ENCODE measurements around the gene C6orf47.
"Not testable (repeated sequence)": the region's sequence is repeated elsewhere in the genome, so short reads cannot be mapped to it uniquely, and the experiment has no call there.

C6orf47 gene

DNA sequence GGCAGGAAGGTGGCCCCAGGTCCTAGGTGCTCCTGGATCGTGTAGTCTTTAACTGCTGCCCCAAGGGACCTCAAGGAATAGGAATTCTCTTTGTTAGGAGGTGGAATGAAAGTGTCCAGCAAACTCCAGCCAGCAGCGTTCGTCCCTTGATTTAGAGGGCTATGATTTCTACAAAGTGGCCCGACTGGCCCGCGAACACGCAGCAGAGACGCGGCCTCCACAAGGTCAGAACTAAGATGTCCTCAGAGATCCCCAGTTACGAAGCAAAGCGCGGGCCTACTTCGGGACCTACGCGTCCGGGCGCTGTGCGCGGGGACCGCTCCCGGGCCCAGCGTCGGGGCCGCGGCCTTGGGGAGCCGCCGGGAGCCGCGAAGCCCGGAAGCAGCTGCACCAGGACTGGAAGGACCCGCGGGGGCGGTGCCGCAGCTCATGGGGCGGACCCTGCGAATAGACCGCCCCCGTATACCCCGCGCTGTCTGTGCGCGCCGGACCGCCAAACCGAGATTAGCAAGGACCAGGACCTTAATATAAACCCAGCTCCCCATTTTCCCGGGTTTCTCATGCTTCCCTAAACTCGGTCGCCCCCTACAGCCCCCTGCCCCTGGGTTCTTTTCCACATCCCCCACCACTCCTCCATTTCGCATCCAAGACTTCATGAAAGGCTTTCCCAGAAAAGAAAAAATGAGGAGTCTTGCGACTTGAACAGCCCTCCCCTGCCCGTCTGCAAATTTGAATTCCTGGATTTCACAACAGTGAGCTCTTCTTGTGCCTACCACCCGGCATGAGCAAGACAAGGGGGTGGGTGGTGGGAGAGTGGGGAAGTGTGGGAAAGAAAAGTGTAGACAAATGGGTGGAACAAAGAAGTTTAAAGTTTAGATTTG lies at the start of gene C6orf47:
C6orf47 (minus strand) TSS at position 398 of the 881 bp plus-strand sequence. CDS start 831 bp downstream, outside the sequence.
- peak; percentile 53 for DNase-seq

- not testable (repeated sequence) for DNase-seq
These were observed 48.6 kb upstream of the C6orf47 start for GRCh38 chr6:31709157-31709556.

DNA sequence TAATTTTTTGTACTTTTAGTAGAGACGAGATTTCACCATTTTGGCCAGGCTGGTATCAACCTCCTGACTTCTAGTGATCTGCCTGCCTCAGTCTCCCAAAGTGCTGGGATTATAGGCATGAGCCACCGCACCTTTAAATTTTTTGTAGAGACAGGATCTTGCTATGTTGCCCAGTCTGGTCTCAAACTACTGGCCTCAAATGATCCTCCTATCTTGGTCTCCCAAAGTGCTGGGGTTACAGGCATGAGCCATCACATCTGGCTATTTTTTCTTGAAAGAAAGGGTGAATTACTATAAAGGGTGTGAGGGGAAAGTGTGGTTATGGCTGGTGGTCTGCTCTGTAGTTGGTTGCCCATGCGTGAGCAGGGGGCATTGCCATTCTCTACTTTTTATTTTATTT lies 47.6 kb upstream of the C6orf47 start:
- no peak for DNase-seq

GRCh38 chr6:31707701-31708100 lies 47.1 kb upstream of the C6orf47 start:
- no peak for DNase-seq

DNA sequence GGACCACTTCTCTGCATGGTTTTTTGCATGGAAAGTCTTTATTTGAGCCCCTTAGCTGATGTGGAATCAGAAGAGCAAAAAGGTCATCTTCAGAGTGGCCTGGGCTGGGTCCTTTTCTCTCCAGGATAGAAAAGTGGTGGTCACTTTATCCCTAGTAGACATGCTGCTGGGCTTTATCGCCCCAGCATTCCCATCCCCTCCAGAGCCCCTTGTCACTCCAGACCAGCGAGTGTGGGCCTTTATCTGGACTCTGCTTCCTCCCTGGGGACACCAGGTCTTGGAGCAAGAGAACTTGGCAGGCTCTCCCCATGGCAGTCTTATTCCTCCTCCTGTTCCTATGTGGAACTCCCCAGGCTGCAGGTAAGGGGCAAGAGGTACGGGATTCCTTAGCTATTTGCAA lies 46.0 kb upstream of the C6orf47 start, which contains the start of gene LY6G6F:
LY6G6F (plus strand) TSS at position 268 of the 400 bp plus-strand sequence; CDS start at position 309, 41 bp downstream.
- no peak for DNase-seq

GRCh38 chr6:31705931-31706330 lies 45.4 kb upstream of the C6orf47 start:
- DNase-seq, result no peak

GRCh38 chr6:31702819-31703716 lies 42.5 kb upstream of the C6orf47 start, which contains the start of gene ABHD16A:
Gene ABHD16A, minus strand, starts transcription at chr6:31703324. Its CDS starts 43 bp downstream, at chr6:31703281.
- peak; percentile 82 for DNase-seq

- no peak for DNase-seq
These were observed 41.8 kb upstream of the C6orf47 start for GRCh38 chr6:31702405-31702818.

DNA sequence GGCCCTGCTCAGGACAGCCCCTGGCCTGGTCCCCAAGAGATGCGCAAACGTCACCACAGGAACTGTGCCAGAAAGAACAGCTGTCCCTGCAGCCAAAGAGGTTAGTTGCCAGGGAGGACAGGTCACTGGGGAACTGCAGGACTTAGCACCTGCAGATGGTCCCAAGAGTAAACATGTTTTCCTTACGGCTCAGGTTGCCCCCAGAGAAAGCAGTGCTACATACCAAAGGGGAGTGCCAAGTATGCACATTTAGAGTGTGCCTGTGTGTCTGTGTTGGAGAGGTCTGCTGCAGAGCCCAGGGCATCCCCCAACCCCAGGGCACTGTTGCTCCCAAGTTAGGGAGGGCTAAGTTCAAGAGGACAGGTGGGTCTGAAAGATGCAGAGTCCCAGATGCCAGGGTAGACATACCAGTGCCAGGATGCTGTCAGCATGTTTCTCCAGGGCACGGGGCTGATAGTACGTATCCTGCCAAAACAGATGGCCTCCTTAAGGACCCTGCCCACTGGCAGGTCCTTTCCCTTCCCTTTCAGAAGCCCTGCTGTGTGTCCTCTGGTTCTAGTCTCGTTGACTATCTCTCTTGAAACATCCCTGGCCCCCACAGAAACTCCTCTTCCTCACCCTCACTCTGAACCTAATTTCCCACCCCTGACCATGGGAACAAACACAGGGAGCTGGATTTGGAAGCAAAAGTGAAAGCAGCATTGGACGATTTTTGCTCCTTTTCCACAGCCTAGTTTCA lies 41.3 kb upstream of the C6orf47 start:
- no peak for DNase-seq

DNA sequence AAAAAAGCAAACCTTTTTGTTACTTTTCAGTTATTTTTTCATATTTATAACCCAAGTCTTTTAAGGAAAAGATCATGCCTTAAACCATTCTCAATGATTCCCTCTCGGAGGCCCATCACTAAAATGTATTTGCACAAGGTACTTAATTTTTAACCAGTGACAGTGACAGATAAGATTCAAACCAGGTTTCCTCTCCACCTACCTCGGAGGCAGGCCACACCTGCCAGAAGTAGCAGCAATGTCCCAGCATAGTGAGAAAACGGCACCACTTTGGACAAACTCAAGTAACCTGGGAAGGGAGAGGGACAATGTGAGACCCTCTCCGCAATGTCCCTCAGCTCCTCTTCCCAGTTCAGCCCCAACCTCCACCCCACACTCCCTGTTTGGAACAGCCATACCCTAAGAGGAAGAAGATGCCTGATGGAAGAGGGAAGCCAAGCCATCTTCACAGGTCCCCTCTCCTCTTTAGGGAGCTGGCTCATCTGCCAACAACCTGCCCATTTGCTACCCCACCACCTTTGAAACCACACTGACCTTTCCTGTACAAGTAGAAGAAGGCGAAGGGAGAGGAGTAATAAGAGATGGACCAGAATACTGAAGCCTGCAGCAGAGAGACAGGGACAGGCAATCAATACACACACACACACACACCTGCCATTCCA lies 40.3 kb upstream of the C6orf47 start:
- no peak for DNase-seq

DNA sequence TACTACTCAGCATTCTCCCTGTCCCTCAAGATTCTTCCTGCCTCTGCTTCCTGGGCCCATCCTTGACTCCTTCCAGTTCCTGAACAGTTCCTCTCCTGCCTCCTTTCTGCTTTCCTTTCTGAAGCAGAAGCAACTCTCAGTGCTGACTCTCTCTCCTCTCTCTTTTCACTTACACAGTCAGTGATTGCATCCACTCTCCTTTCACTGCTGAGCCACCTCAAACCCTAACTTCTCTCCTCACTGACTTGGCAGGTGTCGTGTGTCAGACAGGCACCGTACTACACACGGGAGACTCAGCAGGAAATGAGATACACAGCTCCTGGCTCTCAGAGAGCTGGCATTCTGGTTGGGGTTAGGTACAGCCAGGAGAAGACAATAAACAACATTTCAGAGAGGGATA lies 37.0 kb upstream of the C6orf47 start:
- no peak for DNase-seq

DNA sequence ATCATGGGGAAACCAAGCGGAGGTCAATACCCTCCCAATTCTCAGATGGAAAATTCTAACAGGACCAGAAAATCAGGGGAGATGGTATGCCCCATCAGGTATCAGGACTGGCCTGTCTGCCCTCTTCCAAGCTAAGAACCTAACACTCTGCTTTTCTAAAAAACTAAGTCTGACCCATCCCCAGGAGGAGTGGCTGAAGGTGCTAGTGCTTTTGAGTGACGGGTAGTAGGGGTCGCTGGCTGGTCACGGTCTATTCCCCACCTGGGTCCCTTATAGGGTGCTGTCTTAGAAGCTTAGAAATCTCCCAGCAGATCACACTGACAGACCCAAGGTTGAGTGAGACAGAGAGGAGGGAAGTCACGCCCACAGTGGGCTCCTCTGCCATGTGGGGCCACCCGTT lies 33.0 kb upstream of the C6orf47 start:
- DNase-seq, result no peak

- DNase-seq, result no peak
These were observed 32.3 kb upstream of the C6orf47 start for GRCh38 chr6:31692886-31693285.

DNA sequence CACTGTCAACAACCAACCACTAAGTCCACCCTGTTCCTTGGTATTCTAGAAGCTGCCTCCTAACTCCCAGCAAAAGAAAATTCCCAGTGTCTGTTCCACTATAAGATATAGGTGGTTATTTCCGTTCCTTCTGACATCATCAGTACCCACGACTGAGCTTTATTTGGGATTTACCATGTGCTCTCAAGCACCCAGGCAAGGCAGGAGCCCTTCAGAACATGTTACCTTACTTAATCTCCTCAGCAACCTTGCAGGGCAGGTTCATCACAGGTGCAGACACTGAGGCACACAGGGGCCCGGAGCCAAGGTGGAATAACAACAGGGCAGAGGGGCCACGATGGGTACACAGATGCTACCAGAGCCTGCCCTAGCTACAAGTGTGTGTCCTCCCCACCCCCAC lies 31.8 kb upstream of the C6orf47 start:
- no peak for DNase-seq

GRCh38 chr6:31691564-31692108 lies 31.1 kb upstream of the C6orf47 start:
- no peak for DNase-seq

DNA sequence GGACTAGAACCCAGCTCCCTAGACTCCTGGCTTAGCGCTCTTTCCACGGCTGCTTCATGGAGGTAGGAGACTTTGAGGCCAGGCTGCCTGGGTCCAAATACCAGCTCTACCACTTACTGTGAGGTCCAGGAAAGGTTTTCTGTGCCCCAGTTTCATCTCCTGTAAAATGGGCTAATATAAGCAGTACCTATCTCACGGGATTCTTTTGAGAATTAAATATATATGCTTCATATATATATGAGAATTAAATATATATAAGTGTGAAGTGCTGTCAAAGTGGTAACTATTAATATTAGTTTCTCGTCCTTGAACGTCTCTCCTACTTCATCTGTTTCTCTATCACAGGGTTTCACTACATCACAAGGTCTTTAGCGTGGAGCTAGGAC lies 30.5 kb upstream of the C6orf47 start:
- no peak for DNase-seq

GRCh38 chr6:31690231-31691077 lies 29.9 kb upstream of the C6orf47 start:
- no peak for DNase-seq

DNA sequence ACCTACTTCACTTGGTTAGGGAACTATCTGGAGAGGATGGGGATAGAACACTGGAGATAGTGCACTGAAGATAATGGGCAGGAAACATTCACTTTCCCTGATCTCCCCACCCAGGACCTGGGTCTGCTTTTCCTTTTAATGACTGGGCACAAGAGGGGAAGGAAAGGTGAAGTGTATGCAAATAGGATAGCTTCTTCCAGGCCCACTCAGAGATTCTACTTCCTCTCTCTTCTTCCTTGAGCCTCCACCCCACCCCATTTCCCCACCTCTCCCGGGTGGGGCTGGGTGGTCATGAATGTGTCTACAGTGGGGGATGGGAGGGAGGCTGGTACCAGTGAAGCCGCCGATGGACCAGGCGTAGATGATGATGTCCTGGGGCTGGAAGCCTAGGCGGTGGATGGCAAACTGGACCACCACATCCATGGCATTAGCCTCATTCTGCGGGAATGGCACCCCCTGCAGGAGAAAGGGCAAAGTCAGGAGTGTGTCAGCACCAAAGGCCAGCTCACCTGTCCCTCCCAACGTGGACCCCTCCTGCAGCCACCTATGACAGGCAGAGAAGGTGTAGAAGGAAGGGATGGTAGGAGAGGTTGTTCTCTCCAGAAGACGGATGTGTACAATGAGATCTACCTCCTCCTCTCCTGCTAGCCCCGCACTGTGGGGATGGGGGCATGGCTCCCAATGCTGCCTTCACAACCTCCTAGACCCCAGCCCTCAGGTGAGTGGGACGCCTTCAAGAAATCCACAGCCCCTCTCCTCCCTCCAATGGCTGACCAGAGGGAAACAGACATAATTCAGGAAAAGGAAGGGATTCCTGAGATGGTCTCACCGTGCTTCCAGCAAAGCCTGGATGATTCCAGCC lies 28.9 kb upstream of the C6orf47 start:
- DNase-seq, result no peak

DNA sequence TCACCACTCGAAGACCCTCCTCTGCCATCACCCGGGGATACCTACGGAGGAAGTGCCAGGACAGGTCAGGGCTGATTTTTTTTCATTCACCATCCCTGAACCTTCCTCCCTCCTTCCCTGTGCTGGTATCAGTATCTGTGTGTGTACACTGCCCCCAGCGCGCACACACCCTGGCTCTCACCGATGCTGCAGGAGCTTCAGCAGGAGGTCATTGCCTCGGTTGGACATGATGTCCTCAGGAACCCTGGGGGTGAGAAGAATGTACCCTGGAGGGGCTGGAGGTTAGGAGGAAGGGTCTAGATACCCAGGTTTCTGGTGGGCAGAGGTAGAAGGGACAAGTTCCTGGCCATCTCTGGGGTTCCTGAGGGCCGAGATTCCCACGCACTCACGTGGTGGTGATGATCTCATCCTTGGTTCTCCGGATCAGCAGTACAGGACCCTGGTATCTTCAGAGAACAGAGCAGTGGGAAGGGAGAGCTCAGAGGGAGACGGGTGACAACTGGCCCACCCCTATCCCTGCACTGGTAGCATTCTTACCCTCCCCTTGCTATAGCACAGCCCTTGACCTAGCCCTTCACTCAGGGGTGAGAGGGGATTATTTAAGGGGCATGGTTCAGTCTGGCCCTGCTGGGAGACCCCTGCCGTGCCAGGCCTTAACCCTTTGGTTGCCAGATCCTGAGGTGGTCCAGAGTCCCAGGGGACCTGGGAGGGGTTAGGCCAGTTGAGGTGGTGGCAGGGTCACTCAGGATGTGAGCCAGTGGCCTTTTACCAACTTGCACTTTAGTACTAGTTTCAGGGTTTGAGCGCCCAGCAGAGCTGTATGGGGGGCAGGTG lies 27.5 kb upstream of the C6orf47 start:
- DNase-seq, result no peak
